GM23338 (cell line): ENCODE data around the gene LRMDA. TPM values are rescaled to one million over a fixed set of nuclear protein-coding genes. Genes with fewer than 3 reads are reported as not detected.

ENCODE experiments used
- ATAC-seq: fragments of 200-7000 bp; cut with Tn5 transposase; 3 replicates; pipeline ENCODE4 v1.9.1; 2020
- DNase-seq: peaks from one replicate; pipeline ENCODE4 v3.0.0-alpha.2; 2015; ENCODE audit warnings: low spot score
- H2AFZ ChIP-seq: fragments of 200-600 bp; sonication (generic); 2 replicates; pipeline ENCODE4 v1.8.0; 2016; ENCODE audit warnings: antibody characterized with exemption, mild to moderate bottlenecking, moderate library complexity
- H3F3A ChIP-seq: fragments of 200-600 bp; sonication (generic); replicated peaks from 2 replicates; pipeline ENCODE4 v1.8.0; 2017; ENCODE audit warnings: antibody characterized with exemption, mixed run types, low read depth
- H3K27ac ChIP-seq: fragments of 200-600 bp; sonication (generic); 2 replicates; pipeline ENCODE4 v1.6.1; 2016; ENCODE audit warnings: low read depth
- H3K27me3 ChIP-seq: fragments of 200-600 bp; sonication (generic); 2 replicates; pipeline ENCODE4 v1.8.0; 2016; ENCODE audit warnings: mild to moderate bottlenecking, mixed run types, moderate library complexity; ENCODE audit not compliant: insufficient read depth
- H3K36me3 ChIP-seq: fragments of 200-600 bp; sonication (generic); 2 replicates; pipeline ENCODE4 v1.8.0; 2016; ENCODE audit warnings: mild to moderate bottlenecking; ENCODE audit not compliant: insufficient read depth
- H3K4me1 ChIP-seq: fragments of 200-600 bp; sonication (generic); 2 replicates; pipeline ENCODE4 v1.8.0; 2016; ENCODE audit warnings: mild to moderate bottlenecking, moderate library complexity; ENCODE audit not compliant: insufficient read depth
- H3K4me2 ChIP-seq: fragments of 200-600 bp; sonication (generic); 2 replicates; pipeline ENCODE4 v1.7.1; 2017; ENCODE audit warnings: mixed run types
- H3K4me3 ChIP-seq: fragments of 200-600 bp; sonication (generic); 2 replicates; pipeline ENCODE4 v1.6.1; 2016; ENCODE audit warnings: mixed run types
- H3K79me2 ChIP-seq: fragments of 200-600 bp; sonication (generic); replicated peaks from 2 replicates; pipeline ENCODE4 v1.8.0; 2017; ENCODE audit warnings: mild to moderate bottlenecking; ENCODE audit not compliant: insufficient read depth
- H3K9me2 ChIP-seq: fragments of 200-600 bp; sonication (generic); 2 replicates; pipeline ENCODE4 v1.8.0; 2017; ENCODE audit not compliant: insufficient read depth
- H4K20me1 ChIP-seq: fragments of 200-600 bp; sonication (generic); replicated peaks from 2 replicates; pipeline ENCODE4 v1.8.0; 2017; ENCODE audit warnings: mild to moderate bottlenecking; ENCODE audit not compliant: insufficient read depth
- H3K27ac Mint-ChIP-seq: 2 replicates; pipeline ENCODE4 v1.8.0; 2020; ENCODE audit warnings: inconsistent platforms, mild to moderate bottlenecking, moderate library complexity, mixed read lengths
- H3K27me3 Mint-ChIP-seq: 3 replicates; pipeline ENCODE4 v1.8.0; 2022; ENCODE audit warnings: low read depth, mild to moderate bottlenecking, moderate library complexity, mixed read lengths, inconsistent platforms; ENCODE audit not compliant: insufficient read depth, poor library complexity
- H3K36me3 Mint-ChIP-seq: 3 replicates; pipeline ENCODE4 v1.8.0; 2021; ENCODE audit warnings: low read depth, mild to moderate bottlenecking, inconsistent platforms, moderate library complexity, mixed read lengths
- H3K4me1 Mint-ChIP-seq: 3 replicates; pipeline ENCODE4 v1.8.0; 2020; ENCODE audit warnings: mild to moderate bottlenecking, inconsistent platforms, mixed read lengths
- H3K4me3 Mint-ChIP-seq: 3 replicates; pipeline ENCODE4 v1.8.0; 2021; ENCODE audit warnings: moderate library complexity, mild to moderate bottlenecking, inconsistent platforms, mixed read lengths
- H3K9me3 Mint-ChIP-seq: 3 replicates; pipeline ENCODE4 v1.8.0; 2020; ENCODE audit warnings: moderate library complexity, mild to moderate bottlenecking, inconsistent platforms, mixed read lengths
- CREB1 ChIP-seq: fragments of 250-450 bp; sonication (Bioruptor Pico); IDR thresholded peaks from 2 replicates; pipeline ENCODE4 v1.5.0; 2020; ENCODE audit warnings: low read depth, mild to moderate bottlenecking, moderate library complexity
- EZH2phosphoT487 ChIP-seq: fragments of 200-600 bp; sonication (generic); IDR thresholded peaks from one replicate; pipeline ENCODE4 v1.8.1; 2018; ENCODE audit warnings: antibody characterized with exemption; ENCODE audit not compliant: unreplicated experiment
- JUNB ChIP-seq: IDR thresholded peaks from one replicate; pipeline ENCODE4 v1.6.1; 2016; ENCODE audit warnings: antibody characterized with exemption; ENCODE audit not compliant: unreplicated experiment
- NANOG ChIP-seq: IDR thresholded peaks from 2 replicates; pipeline ENCODE4 v1.6.1; 2016; ENCODE audit warnings: antibody characterized with exemption, borderline replicate concordance
- POLR2AphosphoS5 ChIP-seq: IDR thresholded peaks from 2 replicates; pipeline ENCODE4 v1.6.1; 2016; ENCODE audit warnings: antibody characterized with exemption, low read depth
- STAT1 ChIP-seq: IDR thresholded peaks from one replicate; pipeline ENCODE4 v1.6.1; 2016; ENCODE audit warnings: antibody characterized with exemption; ENCODE audit not compliant: unreplicated experiment
- ZNF331 ChIP-seq: fragments of 250-450 bp; sonication (Bioruptor Pico); IDR thresholded peaks from 2 replicates; pipeline ENCODE4 v1.5.0; 2020; ENCODE audit warnings: low read depth, mild to moderate bottlenecking, moderate library complexity
- polyA plus RNA-seq: library from polyadenylated mRNA; unstranded; fragments of >200 nt; fragmentation: Nextera tagmentation; extraction: Ambion mirVana; gene quantifications from 2 replicates; pipeline ENCODE4 v1.2.1, GENCODE V29; 2016
- total RNA-seq: library from RNA; depleted of rRNA; stranded (reverse); fragments of >200 nt; shearing (Covaris generic); gene quantifications from 2 replicates; pipeline ENCODE4 v1.2.3, GENCODE V29; 2014
- TF ChIP-seq, protein P1 (sequence below): IDR thresholded peaks from 2 replicates; pipeline ENCODE4 v1.6.1; 2016; ENCODE audit warnings: antibody characterized with exemption
- TF ChIP-seq, protein P2 (sequence below), 2 experiments: fragments of 200-600 bp in 1 of 2; sonication (generic) in 1 of 2; conservative IDR thresholded peaks; 2 replicates each; pipeline versions ENCODE4 v1.5.1 to v1.6.1; 2016 to 2017; ENCODE audit warnings: antibody characterized with exemption in 2 of 2, low read depth in 2 of 2, mild to moderate bottlenecking in 2 of 2, moderate library complexity in 1 of 2
- TF ChIP-seq, protein P3 (sequence below): IDR thresholded peaks from one replicate; pipeline ENCODE4 v1.6.1; 2018; ENCODE audit warnings: antibody characterized with exemption; ENCODE audit not compliant: unreplicated experiment

LRMDA gene
- total and polyA plus RNA-seq, 2 experiments from 2014 or later = 0.90 to 1.8 TPM

DNA sequence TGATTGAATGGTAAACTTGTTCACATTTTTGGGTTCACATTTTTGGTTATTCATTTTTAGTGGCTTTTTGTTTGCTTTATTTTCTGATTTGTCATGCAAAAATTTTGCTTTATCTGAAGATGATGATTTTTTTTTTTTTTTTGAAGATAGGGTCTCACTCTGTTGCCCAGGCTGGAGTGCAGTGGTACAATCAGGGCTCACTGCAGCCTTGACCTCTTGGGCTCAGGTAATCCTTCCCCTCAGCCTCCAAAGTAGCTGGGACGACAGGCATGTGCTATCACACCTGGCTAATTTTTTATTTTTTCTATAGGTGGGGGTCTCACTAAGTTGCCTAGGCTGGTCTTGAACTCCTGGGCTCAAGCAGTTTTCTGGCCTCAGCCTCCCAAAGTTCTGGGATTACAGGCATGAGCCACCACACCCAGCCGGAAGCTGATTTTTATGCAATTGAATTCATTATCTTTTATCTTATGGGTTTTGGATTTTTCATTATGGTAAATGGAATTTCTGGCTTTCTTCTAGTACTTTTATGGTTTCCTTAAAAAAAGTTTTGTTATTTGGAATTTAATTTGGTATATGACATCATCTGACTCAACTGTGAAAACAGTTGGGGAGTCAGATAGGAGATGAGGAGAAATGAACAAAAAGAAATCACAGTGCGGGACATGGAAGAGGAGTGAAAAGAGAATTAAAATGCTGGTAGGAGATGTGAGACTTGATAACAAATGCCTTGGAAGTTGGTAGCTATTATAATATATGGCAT is 158.7 kb downstream of the LRMDA start:
- H3K9me3 Mint-ChIP-seq = no peaks in the 10 kb centered on the region; the same call in 2 of the 3 replicates
- H3K27me3 Mint-ChIP-seq = peaks cover 2% of the 10 kb centered on the region
- Histone ChIP-seq H3F3A (no peaks in the 10 kb centered on the region), H3K36me3 (no peaks in the 10 kb centered on the region; the same call in 1 of the 2 replicates), H3K79me2 (no peaks in the 10 kb centered on the region), H2AFZ (no peak overlapping the region), H3K4me1 (no peaks in the 10 kb centered on the region), H3K27me3 (no peaks in the 10 kb centered on the region), H3K4me3 (no peak overlapping the region), H3K9me2 (no peaks in the 10 kb centered on the region), H3K4me2 (no peak overlapping the region), H4K20me1 (no peaks in the 10 kb centered on the region), H3K27ac (no peak overlapping the region)
- no peak overlapping the region for H3K4me3 Mint-ChIP-seq
- no peak for ATAC-seq
- TF ChIP-seq, protein P1, sequence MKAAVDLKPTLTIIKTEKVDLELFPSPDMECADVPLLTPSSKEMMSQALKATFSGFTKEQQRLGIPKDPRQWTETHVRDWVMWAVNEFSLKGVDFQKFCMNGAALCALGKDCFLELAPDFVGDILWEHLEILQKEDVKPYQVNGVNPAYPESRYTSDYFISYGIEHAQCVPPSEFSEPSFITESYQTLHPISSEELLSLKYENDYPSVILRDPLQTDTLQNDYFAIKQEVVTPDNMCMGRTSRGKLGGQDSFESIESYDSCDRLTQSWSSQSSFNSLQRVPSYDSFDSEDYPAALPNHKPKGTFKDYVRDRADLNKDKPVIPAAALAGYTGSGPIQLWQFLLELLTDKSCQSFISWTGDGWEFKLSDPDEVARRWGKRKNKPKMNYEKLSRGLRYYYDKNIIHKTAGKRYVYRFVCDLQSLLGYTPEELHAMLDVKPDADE = no peak
- TF ChIP-seq CREB1 (CRISPR knock-in tag) = no peak
- TF ChIP-seq, protein P2, sequence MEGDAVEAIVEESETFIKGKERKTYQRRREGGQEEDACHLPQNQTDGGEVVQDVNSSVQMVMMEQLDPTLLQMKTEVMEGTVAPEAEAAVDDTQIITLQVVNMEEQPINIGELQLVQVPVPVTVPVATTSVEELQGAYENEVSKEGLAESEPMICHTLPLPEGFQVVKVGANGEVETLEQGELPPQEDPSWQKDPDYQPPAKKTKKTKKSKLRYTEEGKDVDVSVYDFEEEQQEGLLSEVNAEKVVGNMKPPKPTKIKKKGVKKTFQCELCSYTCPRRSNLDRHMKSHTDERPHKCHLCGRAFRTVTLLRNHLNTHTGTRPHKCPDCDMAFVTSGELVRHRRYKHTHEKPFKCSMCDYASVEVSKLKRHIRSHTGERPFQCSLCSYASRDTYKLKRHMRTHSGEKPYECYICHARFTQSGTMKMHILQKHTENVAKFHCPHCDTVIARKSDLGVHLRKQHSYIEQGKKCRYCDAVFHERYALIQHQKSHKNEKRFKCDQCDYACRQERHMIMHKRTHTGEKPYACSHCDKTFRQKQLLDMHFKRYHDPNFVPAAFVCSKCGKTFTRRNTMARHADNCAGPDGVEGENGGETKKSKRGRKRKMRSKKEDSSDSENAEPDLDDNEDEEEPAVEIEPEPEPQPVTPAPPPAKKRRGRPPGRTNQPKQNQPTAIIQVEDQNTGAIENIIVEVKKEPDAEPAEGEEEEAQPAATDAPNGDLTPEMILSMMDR (conservative IDR thresholded peaks at IDR 0.05; ENCODE audit: low read depth in 2 of 2) = no peak
- no peaks in the 10 kb centered on the region for H3K36me3 Mint-ChIP-seq
- no peak for DNase-seq
- peaks cover 5% of the 10 kb centered on the region for H3K4me1 Mint-ChIP-seq
- no peak overlapping the region for H3K27ac Mint-ChIP-seq

DNA sequence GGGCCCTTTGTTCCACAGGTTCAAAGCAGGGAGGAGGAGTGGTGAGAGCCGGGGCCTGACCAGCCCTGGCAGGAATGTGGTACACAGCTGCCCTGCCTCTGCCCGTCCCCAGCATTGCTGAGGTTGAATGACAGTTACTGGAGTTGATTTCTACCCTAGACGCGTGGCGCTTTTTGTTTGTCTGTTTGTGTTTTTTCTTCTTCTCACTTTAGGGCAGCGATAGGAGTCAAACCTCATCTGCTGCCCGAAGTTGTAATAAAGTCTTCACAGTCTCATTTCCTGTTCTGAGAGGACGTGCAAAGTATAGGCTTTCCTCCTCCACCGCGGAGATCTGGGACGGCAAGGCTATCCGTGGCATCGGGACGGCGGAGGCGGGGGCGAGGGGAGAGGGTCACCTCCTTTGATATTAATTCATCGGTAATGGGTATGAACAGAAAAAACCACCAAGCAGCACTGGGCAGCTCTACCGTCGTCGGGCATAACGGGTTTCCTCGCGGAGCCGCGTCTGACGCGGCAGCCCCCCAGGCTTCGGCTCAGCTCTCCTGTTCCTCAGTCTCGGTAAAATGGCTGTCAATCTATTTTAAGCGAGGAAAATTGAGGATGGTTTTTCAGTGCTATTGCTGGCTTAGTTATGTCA is 160.8 kb downstream of the LRMDA start:
- Histone ChIP-seq H3K27me3 (no peaks in the 10 kb centered on the region), H3K27ac (no peak overlapping the region), H3K4me1 (peaks cover 7% of the 10 kb centered on the region), H3K79me2 (no peaks in the 10 kb centered on the region), H3F3A (no peaks in the 10 kb centered on the region), H4K20me1 (no peaks in the 10 kb centered on the region), H3K4me3 (no peak overlapping the region), H2AFZ (no peak overlapping the region), H3K4me2 (no peak overlapping the region), H3K9me2 (no peaks in the 10 kb centered on the region), H3K36me3 (no peaks in the 10 kb centered on the region; the same call in 1 of the 2 replicates)
- Mint-ChIP-seq H3K9me3 (no peaks in the 10 kb centered on the region; the same call in 2 of the 3 replicates), H3K36me3 (no peaks in the 10 kb centered on the region), H3K4me1 (peaks cover 13% of the 10 kb centered on the region), H3K27ac (no peak overlapping the region), H3K4me3 (no peak overlapping the region), H3K27me3 (peaks cover 2% of the 10 kb centered on the region)
- TF ChIP-seq, protein P1 = no peak
- TF ChIP-seq, protein P3, sequence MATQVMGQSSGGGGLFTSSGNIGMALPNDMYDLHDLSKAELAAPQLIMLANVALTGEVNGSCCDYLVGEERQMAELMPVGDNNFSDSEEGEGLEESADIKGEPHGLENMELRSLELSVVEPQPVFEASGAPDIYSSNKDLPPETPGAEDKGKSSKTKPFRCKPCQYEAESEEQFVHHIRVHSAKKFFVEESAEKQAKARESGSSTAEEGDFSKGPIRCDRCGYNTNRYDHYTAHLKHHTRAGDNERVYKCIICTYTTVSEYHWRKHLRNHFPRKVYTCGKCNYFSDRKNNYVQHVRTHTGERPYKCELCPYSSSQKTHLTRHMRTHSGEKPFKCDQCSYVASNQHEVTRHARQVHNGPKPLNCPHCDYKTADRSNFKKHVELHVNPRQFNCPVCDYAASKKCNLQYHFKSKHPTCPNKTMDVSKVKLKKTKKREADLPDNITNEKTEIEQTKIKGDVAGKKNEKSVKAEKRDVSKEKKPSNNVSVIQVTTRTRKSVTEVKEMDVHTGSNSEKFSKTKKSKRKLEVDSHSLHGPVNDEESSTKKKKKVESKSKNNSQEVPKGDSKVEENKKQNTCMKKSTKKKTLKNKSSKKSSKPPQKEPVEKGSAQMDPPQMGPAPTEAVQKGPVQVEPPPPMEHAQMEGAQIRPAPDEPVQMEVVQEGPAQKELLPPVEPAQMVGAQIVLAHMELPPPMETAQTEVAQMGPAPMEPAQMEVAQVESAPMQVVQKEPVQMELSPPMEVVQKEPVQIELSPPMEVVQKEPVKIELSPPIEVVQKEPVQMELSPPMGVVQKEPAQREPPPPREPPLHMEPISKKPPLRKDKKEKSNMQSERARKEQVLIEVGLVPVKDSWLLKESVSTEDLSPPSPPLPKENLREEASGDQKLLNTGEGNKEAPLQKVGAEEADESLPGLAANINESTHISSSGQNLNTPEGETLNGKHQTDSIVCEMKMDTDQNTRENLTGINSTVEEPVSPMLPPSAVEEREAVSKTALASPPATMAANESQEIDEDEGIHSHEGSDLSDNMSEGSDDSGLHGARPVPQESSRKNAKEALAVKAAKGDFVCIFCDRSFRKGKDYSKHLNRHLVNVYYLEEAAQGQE = no peak
- no peak for TF ChIP-seq ZNF331 (CRISPR knock-in tag)
- no peak for TF ChIP-seq POLR2AphosphoS5
- TF ChIP-seq JUNB = no peak
- no peak for TF ChIP-seq NANOG
- TF ChIP-seq EZH2phosphoT487 = no peak
- no peak for TF ChIP-seq STAT1
- no peak for DNase-seq
- ATAC-seq = no peak
